H1 (cell line): ENCODE data around the gene TM9SF2. TPM values are rescaled to one million over a fixed set of nuclear protein-coding genes. Genes with fewer than 3 reads are reported as not detected.

ENCODE experiments used
- CBX8 ChIP-seq: fragments of 300-800, 300-1000 bp; sonication (generic); IDR thresholded peaks from 2 replicates; pipeline ENCODE4 v1.7.1; 2016; ENCODE audit warnings: low read depth, low read length, borderline replicate concordance
- CTBP2 ChIP-seq: IDR thresholded peaks from 2 replicates; pipeline ENCODE4 v1.7.0; 2011; ENCODE audit warnings: borderline replicate concordance, mild to moderate bottlenecking, moderate library complexity, mixed read lengths, low read length; ENCODE audit not compliant: insufficient read depth, insufficient read length
- EP300 ChIP-seq, 2 experiments: IDR thresholded peaks; 1 replicate in 1 of 2; 2 replicates in 1 of 2; pipeline ENCODE4 v1.6.1; 2011 to 2012; ENCODE audit warnings: low read depth in 2 of 2, low read length in 2 of 2, mild to moderate bottlenecking in 2 of 2, borderline replicate concordance in 1 of 2, inconsistent platforms in 1 of 2, moderate library complexity in 1 of 2
- SIN3A ChIP-seq, 2 experiments: IDR thresholded peaks in 1 of 2; conservative IDR thresholded peaks in 1 of 2; 2 replicates each; pipeline ENCODE4 v1.6.1; 2011 to 2012; ENCODE audit warnings: low read length in 2 of 2, improper control_type of control experiment in 1 of 2, low read depth in 1 of 2, mild to moderate bottlenecking in 1 of 2
- SIX5 ChIP-seq: IDR thresholded peaks from 2 replicates; pipeline ENCODE4 v1.6.1; 2011; ENCODE audit warnings: mild to moderate bottlenecking, low read depth, low read length
- TAF7 ChIP-seq: optimal IDR thresholded peaks from 2 replicates; pipeline ENCODE3; 2011; ENCODE audit warnings: low read depth, mild to moderate bottlenecking, inconsistent platforms, low read length, moderate library complexity, borderline replicate concordance
- polyA plus RNA-seq, 7 experiments: library from polyadenylated mRNA; depleted of rRNA in 3 of 7; stranded (reverse) in 5 of 7; unstranded in 2 of 7; fragments of >200 nt in 5 of 7; fragments of 200-250 nt in 2 of 7; gene quantifications; 1 replicate in 5 of 7; 2 replicates in 1 of 7; 4 replicates in 1 of 7; pipeline versions ENCODE4 v1.2.1 to v1.2.3, GENCODE V29; 2011 to 2013; ENCODE audit warnings: missing spikeins in 2 of 7, mixed read lengths in 2 of 7
- total RNA-seq: library from RNA; stranded (reverse); fragmentation: NEBNext Ultra II Directional; extraction: Animal tissue kit (Norgen Biotek cat#: 25700); gene quantifications from 2 replicates; pipeline ENCODE4 v1.2.1, GENCODE V29; 2021

TM9SF2 gene
- total and polyA plus RNA-seq, 2 of the 8 experiments (the other 6 are each of a cell fraction or from before 2014, with no cell fraction given), result 68.0 to 101 TPM

GRCh38 chr13:99545361-99545760 is 44.1 kb downstream of the TM9SF2 start (continued):
- TF ChIP-seq CBX8 (no peak), EP300 (IDR thresholded peaks at IDR 0.05; ENCODE audit: borderline replicate concordance in 1 of 2, low read depth in 2 of 2, low read length in 2 of 2) (no peak), SIN3A (conservative IDR thresholded peaks at IDR 0.05 in 1 of 2, IDR thresholded peaks at IDR 0.05 in 1 of 2; ENCODE audit: low read depth in 1 of 2, low read length in 2 of 2) (no peak), CTBP2 (no peak), TAF7 (no peak), SIX5 (no peak)
- TF ChIP-seq, all 59 proteins: peak for 0
